ENCODE data around the gene PTGES2.

The PTGES2 gene

GRCh38 chr9:128153060-128153946 is 25.8 kb upstream of the PTGES2 start:
- no peak for DNase-seq

DNA sequence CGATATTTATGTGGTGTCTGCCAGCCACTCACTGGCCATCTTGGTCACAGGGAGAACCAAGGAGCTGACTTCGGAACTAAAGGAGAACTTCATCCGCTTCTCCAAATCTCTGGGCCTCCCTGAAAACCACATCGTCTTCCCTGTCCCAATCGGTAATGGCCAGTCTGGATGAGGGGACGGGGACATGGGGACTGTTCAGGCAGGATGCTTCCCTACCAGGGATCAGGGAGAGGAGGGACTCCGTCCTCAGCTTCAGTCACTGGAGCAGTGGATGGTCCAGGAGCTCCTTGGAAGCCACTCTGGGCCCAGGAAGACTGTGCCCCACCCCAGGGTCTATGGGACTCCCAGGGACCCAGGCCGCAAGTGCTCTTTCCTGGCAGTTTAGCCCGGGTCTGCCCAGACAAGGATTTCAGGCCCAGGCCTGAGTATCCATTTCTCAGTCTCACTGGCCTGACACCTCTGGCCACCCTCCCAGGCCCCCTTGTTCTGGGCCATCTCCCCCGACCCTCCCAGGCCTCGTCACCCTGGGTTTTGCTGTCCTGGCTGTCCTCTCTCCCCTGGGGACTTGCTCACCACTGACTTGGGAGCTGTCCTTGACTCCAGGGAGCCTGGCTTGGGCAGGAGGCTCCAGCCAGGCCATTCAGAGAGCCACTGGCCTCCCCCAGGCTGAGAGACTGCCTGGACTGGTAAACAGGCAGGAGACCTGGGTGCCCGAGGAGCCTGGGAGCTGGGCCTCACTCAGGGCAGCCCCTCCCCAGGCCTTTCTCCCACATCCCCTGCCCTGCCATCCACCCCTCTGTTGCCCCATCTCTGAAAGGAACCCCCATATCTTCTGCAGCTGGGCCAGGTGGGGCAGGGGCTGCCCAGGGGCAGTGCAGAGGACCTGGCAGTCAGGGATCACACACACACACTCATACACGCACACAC is 24.9 kb upstream of the PTGES2 start:
- DNase-seq: no peak

DNA sequence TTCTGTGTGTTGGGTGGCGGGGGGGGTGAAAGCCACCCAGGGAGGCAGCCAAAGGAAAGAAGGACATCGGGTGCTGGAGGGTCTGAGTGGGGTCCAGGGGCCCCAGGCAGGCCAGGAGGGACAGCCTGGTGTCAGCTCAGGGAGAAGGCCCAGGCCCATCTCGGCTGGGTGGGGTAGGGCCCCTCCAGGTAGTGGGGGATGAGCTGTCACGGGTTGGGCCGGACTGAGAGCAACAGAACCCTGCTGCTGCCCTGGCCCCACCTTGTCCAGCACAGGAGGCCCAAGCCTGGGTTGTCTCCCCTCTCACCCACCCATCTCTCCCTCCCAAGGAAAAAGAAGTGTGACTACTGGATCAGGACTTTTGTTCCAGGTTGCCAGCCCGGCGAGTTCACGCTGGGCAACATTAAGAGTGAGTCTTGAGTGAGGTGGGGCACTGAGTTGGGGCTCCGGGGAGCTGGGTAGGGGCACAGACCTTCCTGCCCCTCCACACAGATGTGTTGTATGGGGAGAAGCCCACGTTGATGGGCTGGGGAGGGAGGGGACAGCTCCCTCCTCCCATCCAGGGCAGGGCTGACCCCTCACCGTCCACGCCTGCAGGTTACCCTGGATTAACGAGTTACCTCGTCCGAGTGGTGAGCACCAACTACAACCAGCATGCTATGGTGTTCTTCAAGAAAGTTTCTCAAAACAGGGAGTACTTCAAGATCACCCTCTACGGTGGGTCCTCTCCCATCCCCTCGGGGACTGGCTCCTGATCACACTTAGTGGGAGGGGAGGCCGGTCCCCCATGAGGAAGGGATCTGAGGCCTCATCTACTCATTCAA is 24.0 kb upstream of the PTGES2 start:
- DNase-seq: no peak

- DNase-seq: no peak
Measured at GRCh38 chr9:128150594-128151308, 23.2 kb upstream of the PTGES2 start.

DNA sequence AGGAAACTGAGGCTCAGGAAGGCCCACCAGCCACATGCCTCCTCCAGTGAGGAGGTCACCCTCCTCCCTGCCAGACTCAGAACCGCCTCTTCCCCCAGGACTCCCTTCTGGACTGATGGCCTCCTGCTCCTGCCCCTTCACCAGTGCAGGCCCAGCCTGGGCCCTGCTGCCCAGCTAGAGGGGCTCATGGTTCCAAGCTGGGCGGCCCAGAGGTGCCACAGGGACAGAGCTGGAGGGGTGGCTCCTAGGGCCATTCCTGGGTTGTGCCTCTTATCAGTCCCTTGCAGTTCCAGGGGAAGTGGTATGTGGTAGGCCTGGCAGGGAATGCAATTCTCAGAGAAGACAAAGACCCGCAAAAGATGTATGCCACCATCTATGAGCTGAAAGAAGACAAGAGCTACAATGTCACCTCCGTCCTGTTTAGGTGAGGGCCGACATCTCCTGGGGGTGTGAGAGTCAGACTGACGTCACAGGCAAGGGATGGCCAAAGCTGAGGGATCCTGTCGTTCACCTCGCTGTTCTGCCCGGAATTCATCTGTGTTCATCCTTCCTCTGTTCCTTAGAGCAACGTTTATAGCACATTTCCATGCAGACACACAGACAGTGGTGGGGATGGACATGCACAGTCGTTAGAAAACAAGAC is 22.5 kb upstream of the PTGES2 start:
- DNase-seq: no peak

DNA sequence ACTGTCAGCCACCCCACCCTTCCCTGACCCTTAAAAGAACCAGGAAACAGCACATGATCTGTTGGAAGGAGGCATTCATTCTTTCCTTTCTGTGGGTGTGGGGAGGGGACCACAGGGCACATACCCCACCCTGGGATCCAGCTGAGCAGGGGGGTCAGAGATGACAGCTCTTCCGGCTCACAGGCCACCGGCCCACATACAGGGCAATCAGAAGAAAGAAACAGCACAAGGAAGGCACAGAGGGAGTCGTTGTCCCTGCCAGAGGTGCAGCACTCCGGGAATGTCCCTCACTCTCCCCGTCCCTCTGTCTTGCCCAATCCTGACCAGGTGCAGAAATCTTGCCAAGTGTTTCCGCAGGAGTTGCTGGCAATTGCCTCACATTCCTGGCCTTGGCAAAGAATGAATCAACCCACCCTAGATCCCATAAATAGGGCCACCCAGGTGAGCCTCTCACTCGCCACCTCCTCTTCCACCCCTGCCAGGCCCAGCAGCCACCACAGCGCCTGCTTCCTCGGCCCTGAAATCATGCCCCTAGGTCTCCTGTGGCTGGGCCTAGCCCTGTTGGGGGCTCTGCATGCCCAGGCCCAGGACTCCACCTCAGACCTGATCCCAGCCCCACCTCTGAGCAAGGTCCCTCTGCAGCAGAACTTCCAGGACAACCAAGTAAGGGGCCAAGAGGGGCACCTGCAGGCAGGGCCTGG is 21.6 kb upstream of the PTGES2 start, which contains the start of gene LCN2:
LCN2 (plus strand) TSS at position 453 of the 701 bp plus-strand sequence; CDS start at position 526, 73 bp downstream.
- DNase-seq: no peak

GRCh38 chr9:128148509-128149000 is 21.0 kb upstream of the PTGES2 start:
- DNase-seq: no peak

- DNase-seq: no peak
Measured at GRCh38 chr9:128146591-128147120, 19.1 kb upstream of the PTGES2 start.

- DNase-seq: no peak
Measured at GRCh38 chr9:128145951-128146351, 18.4 kb upstream of the PTGES2 start.

GRCh38 chr9:128145536-128145935 is 18.0 kb upstream of the PTGES2 start:
- DNase-seq: no peak

DNA sequence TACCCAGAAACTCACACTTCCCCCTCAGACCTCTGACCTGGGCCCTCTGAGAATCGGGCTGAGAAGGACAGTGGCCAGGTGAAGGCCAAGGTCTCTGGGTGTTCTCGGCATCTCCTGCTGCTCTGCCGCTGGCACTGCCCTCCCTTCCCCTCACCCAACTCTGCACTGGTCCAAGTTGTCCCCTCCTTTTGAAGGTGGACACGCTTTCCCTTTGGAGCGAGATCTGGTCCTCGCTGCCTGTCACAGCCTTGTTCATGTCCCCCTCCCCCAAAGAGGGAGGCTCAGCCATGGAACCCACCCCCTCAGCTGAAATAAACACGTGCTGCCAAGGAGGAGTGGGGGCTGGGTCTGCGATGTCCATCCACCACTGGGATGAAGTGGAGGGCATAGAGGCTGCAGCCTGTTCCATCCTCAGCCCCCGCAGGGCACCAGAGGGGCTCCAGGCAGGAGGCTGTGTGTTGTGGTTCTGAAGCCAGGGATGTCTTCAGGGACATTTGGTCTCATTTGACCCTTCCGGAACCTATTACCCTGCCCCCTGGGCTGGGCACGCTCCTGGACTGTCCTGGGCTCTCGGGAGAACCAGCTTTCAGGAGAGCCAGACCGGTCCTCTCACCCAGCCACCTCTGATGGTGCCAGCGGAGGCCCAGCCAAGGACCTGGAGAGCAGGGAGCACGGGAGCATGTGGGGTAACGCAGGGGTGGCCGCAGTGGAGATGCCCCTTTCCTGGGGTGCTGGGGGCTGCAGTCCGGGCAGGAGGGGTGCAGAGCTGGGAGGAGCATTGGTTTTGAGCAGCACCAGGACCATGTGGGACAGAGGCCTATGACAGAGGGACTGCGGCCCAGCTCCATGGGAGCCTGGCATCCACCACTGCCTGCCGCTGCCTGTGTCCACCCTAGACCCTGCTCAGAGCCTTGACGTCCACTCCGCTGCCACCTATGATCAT is 17.0 kb upstream of the PTGES2 start:
- no peak for DNase-seq

- DNase-seq: no peak
Measured at GRCh38 chr9:128143525-128144238, 16.2 kb upstream of the PTGES2 start.

DNA sequence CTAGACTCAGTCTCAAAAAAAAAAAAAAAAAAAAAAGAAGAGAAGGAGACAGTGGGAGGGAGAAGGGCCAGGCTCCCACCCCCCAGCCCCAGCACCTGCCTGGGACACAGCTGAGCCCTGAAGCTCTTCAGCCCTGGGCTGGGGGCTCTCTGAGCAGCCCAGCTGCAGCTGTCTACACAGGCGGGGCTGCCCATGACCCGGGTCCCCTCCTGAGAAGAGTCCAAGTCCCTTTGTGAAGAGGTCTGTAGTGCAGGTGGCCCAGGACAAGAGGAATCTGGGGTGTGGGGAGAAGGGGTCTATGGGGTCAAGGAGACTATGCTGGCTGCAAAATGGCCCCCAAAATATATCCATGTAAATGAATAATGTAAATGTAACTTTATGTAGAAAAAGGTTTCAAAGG is 15.1 kb upstream of the PTGES2 start:
- DNase-seq: no peak

DNA sequence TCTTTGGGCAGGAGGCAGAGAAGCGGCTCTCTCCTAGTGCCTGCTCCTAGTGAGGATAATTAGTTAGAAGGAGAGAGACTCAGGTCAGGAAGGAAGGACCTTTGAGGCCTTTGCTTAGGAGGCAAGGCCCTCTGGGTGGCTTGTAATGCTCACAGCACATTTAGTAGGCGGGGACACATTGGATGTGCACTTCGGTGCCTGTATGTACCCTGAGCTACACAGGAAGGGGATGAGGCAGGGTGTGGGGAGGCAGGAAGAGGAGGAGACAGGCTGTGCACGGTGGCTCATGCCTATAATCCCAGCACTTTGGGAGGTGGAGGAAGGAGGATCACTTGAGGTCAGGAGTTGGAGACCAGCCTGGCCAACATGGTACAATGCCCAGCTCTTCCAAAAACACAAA is 14.5 kb upstream of the PTGES2 start:
- no peak for DNase-seq

- no peak for DNase-seq
Measured at GRCh38 chr9:128141604-128142003, 14.1 kb upstream of the PTGES2 start.

- no peak for DNase-seq
Measured at GRCh38 chr9:128139621-128140020, 12.1 kb upstream of the PTGES2 start.

DNA sequence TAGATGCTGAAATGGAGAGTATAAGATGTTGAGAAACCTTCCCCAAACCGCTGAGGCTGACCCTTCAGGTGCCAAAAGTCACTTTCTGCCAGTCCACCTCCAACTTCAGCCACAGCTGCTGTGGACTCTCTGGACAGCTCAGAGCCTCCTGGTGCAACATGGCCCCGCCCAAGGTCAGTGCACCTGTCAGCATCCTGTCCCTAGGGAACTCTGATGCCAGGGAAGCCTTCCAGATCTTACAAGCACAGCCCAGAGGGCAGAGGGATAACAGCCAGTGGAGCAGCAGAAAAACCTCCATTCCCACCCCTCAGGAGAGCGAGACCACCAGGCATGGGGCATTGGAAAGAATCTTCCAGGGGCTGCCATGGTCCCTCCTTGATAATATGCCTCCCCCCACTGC is 10.5 kb upstream of the PTGES2 start:
- DNase-seq: no peak

Data from NCI-H187 treated with DMSO at 0.1 percent for 48 hours (cell line).